ENCODE measurements around the gene GPN2. TPM values are rescaled to one million over a fixed set of nuclear protein-coding genes. Genes with fewer than 3 reads are reported as not detected.
A peak's percentile ranks its signal among the peaks of the same experiment; 100 is the strongest.

Gene GPN2
- total and polyA plus RNA-seq, 7 experiments from 2014 or later: 9.1 to 50.6 (median 31.8) TPM

DNA sequence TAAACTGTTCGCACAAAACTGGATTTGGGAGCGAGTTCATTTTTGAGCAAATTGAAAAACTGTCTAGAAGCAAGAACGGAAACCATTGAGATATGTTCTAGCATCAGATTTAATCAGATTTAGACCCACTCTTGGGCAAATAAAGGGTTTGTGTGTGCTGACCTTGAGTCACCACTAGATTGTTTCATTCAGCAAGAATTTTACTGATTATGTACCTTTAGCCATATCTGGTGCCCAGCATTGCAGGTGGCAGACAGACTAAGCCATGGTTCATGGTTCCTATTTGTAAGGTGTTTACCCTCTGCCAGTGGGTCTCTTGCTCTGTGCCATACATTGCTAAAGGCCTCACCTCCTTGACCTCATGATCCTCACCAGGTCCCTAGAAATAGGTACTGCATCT lies 32.8 kb upstream of the GPN2 start:
- H3K27ac ChIP-seq (ENCODE audit: low read depth, low read length): peak overlapping the region; percentile 88
- intact Hi-C loops (cut with micrococcal nuclease): loop anchor here (5.0 kb wide), 3 partner anchors 849 to 1676 kb away; partner anchors contain the start of genes MED18 (in 1 of the 2), RSRP1 (in 1 of the 2) and STX12 (in 1 of the 2)
- DNase-seq (no peak), ATAC-seq (no peak)
- ChIA-PET POLR2A (interaction anchor here (1.0 to 3.0 kb wide), 2 partner anchors 10 to 23 kb away, joined by 3 to 25 read pairs; partner anchors contain the start of gene GPATCH3), CTCF (no interaction called here)
- peak overlapping the region in 7 of 9 donors; percentile 28 to 98 (median 93) for H3K27ac Mint-ChIP-seq
- peak overlapping the region; percentile 82 to 98 (median 94) for H3K4me3 Mint-ChIP-seq
- no peak overlapping the region for H3K4me3 ChIP-seq (ENCODE audit: low read length)
- H3K4me1 ChIP-seq (ENCODE audit: control insufficient read depth in 2 of 2, insufficient read depth in 2 of 2, low read length in 2 of 2): peaks cover 11 to 12% of the 10 kb centered on the region in 2 donors
- peaks cover 0 to 3% (median 0%) of the 10 kb centered on the region in 11 donors for H3K9me3 Mint-ChIP-seq
- peaks cover 15 to 49% (median 41%) of the 10 kb centered on the region in 7 donors for H3K4me1 Mint-ChIP-seq
- no peaks in the 10 kb centered on the region for H3K27me3 Mint-ChIP-seq
- no peaks in the 10 kb centered on the region for H3K9me3 ChIP-seq (ENCODE audit: control insufficient read depth in 2 of 3, low read length in 3 of 3)
- H3K27me3 ChIP-seq (ENCODE audit: control insufficient read depth in 2 of 2, insufficient read depth in 2 of 2, low read length in 2 of 2): no peaks in the 10 kb centered on the region
- peaks cover 0 to 16% (median 6%) of the 10 kb centered on the region in 5 donors for H3K36me3 Mint-ChIP-seq
- H3K36me3 ChIP-seq (ENCODE audit: control insufficient read depth in 2 of 3, insufficient read depth in 3 of 3, low read length in 3 of 3): peaks cover 0 to 32% (median 8%) of the 10 kb centered on the region in 3 experiments

DNA sequence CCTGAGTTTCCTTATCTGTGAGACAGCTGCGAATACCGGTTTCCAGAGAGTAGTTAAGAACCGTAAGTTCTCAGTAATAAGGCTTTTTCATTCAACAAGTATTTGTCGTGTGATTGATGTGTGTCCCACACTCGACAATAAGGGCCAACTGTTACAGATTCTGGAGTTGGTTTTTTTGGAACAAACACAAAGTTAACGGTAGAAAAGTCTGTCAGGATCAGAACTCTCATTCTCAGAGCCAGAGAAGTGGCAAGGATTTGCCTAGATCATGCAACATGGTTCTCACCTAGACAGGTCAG lies 32.3 kb upstream of the GPN2 start:
- ChIA-PET CTCF (no interaction called here), POLR2A (interaction anchor here (1.0 to 3.0 kb wide), 3 partner anchors 9 to 32 kb away, joined by 3 to 25 read pairs (median 8); partner anchors contain the start of genes GPATCH3 and GPN2)
- peak overlapping the region; percentile 88 for H3K27ac ChIP-seq (ENCODE audit: low read depth, low read length)
- intact Hi-C loops (cut with micrococcal nuclease): loop anchor here (5.0 kb wide), 3 partner anchors 850 to 1675 kb away; partner anchors contain the start of genes MED18 (in 1 of the 2), RSRP1 (in 1 of the 2) and STX12 (in 1 of the 2)
- no peaks in the 10 kb centered on the region for H3K27me3 ChIP-seq (ENCODE audit: control insufficient read depth in 2 of 2, insufficient read depth in 2 of 2, low read length in 2 of 2)
- Mint-ChIP-seq H3K27ac (peak overlapping the region in 7 of 9 donors; percentile 88 to 98 (median 96)), H3K36me3 (peaks cover 0 to 12% (median 5%) of the 10 kb centered on the region in 5 donors), H3K9me3 (peaks cover 0 to 3% (median 0%) of the 10 kb centered on the region in 11 donors), H3K4me1 (peaks cover 12 to 49% (median 37%) of the 10 kb centered on the region in 7 donors), H3K4me3 (peak overlapping the region; percentile 82 to 98 (median 94)), H3K27me3 (no peaks in the 10 kb centered on the region)
- no peak for DNase-seq
- H3K4me1 ChIP-seq (ENCODE audit: control insufficient read depth in 2 of 2, insufficient read depth in 2 of 2, low read length in 2 of 2): peaks cover 11 to 12% of the 10 kb centered on the region in 2 donors
- peak overlapping the region; percentile 79 for H3K4me3 ChIP-seq (ENCODE audit: low read length)
- H3K36me3 ChIP-seq (ENCODE audit: control insufficient read depth in 2 of 3, insufficient read depth in 3 of 3, low read length in 3 of 3): peaks cover 0 to 27% (median 8%) of the 10 kb centered on the region in 3 experiments
- H3K9me3 ChIP-seq (ENCODE audit: control insufficient read depth in 2 of 3, low read length in 3 of 3): no peaks in the 10 kb centered on the region
- ATAC-seq: no peak

- intact Hi-C loops (cut with micrococcal nuclease): loop anchor here (1.0 to 5.0 kb wide), 12 partner anchors 21 to 1674 kb away; partner anchors contain the start of genes GPATCH3 (in 2 of the 2), GPN2 (in 2 of the 2), WDTC1 (in 2 of the 2) and MED18 (in 1 of the 2)
- POLR2A ChIA-PET: interaction anchor here (0.7 to 3.0 kb wide), 6 partner anchors 9 to 568 kb away, joined by 3 to 25 read pairs (median 3); partner anchors contain the start of genes GPATCH3, GPN2 and WASF2
Measured at GRCh38 chr1:26921540-26922430, 31.7 kb upstream of the GPN2 start, which contains the start of gene NUDC. Gene NUDC, plus strand, starts transcription at chr1:26921743. Its CDS starts 106 bp downstream, at chr1:26921849.

DNA sequence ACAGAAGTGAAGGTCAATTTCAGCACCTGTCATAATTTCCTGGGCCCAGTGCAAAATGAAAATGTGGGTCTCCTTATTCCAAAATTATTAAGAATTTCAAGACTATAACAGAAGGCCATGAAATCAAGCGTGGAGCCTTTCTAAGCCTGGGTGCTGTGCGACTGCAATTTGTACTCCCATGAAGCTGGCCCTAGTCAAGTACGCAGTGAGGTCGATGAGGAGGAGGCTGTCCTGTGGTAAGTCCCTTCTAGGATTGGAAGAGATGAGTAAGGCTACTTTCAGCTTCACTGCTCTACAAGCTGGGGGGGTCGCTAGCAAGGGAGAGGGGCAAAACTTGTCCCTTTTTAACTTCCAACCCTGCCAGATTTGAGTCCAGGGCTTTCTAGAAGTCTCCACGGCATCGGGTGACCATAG lies 31.1 kb upstream of the GPN2 start:
- peak; percentile 54 for ATAC-seq
- peak overlapping the region; percentile 82 to 98 (median 94) for H3K4me3 Mint-ChIP-seq
- no peaks in the 10 kb centered on the region for H3K9me3 ChIP-seq (ENCODE audit: control insufficient read depth in 2 of 3, low read length in 3 of 3)
- ChIA-PET POLR2A (interaction anchor here (0.6 to 3.0 kb wide), 6 partner anchors 21 to 1673 kb away, joined by 3 to 25 read pairs (median 4); partner anchors contain the start of genes GPATCH3, GPN2 and WASF2), CTCF (interaction anchor here (0.5 to 1.1 kb wide), 5 partner anchors 22 to 638 kb away, joined by 3 to 8 read pairs (median 3); partner anchors contain the start of gene GPATCH3)
- H3K27me3 ChIP-seq (ENCODE audit: control insufficient read depth in 2 of 2, insufficient read depth in 2 of 2, low read length in 2 of 2): no peaks in the 10 kb centered on the region
- peaks cover 11 to 12% of the 10 kb centered on the region in 2 donors for H3K4me1 ChIP-seq (ENCODE audit: control insufficient read depth in 2 of 2, insufficient read depth in 2 of 2, low read length in 2 of 2)
- H3K27ac Mint-ChIP-seq: peak overlapping the region; percentile 88 to 98 (median 96)
- H3K4me3 ChIP-seq (ENCODE audit: low read length): peak overlapping the region; percentile 79
- no peak for DNase-seq
- H3K4me1 Mint-ChIP-seq: peaks cover 12 to 43% (median 33%) of the 10 kb centered on the region in 7 donors
- H3K27ac ChIP-seq (ENCODE audit: low read depth, low read length): peak overlapping the region; percentile 88
- peaks cover 0 to 1% (median 0%) of the 10 kb centered on the region in 11 donors for H3K9me3 Mint-ChIP-seq
- H3K27me3 Mint-ChIP-seq: no peaks in the 10 kb centered on the region
- H3K36me3 ChIP-seq (ENCODE audit: control insufficient read depth in 2 of 3, insufficient read depth in 3 of 3, low read length in 3 of 3): peaks cover 0 to 16% (median 3%) of the 10 kb centered on the region in 3 experiments
- peaks cover 0 to 8% (median 0%) of the 10 kb centered on the region in 5 donors for H3K36me3 Mint-ChIP-seq
- intact Hi-C loops (cut with micrococcal nuclease): loop anchor here (1.0 to 5.0 kb wide), 12 partner anchors 21 to 1674 kb away; partner anchors contain the start of genes GPATCH3 (in 2 of the 2), GPN2 (in 2 of the 2), WDTC1 (in 2 of the 2) and MED18 (in 1 of the 2)

More at GRCh38 chr1:26921540-26922430, 31.7 kb upstream of the GPN2 start, which contains the start of gene NUDC:
- peak; percentile 97 for ATAC-seq
- Histone ChIP-seq H3K4me3 (ENCODE audit: low read length) (peak within 1 kb of the TSS; percentile 79), H3K27ac (ENCODE audit: low read depth, low read length) (peak within 1 kb of the TSS; percentile 88), H3K9me3 (ENCODE audit: control insufficient read depth in 2 of 3, low read length in 3 of 3) (no peaks in the 10 kb centered on the region), H3K36me3 (ENCODE audit: control insufficient read depth in 2 of 3, insufficient read depth in 3 of 3, low read length in 3 of 3) (peaks cover 0 to 21% (median 5%) of the 10 kb centered on the region in 3 experiments), H3K4me1 (ENCODE audit: control insufficient read depth in 2 of 2, insufficient read depth in 2 of 2, low read length in 2 of 2) (peaks cover 11 to 12% of the 10 kb centered on the region in 2 donors), H3K27me3 (ENCODE audit: control insufficient read depth in 2 of 2, insufficient read depth in 2 of 2, low read length in 2 of 2) (no peaks in the 10 kb centered on the region)
- DNase-seq: peak; percentile 87 to 97 (median 95)
- peak within 1 kb of the TSS; percentile 88 to 98 (median 96) for H3K27ac Mint-ChIP-seq
- peak within 1 kb of the TSS; percentile 82 to 98 (median 94) for H3K4me3 Mint-ChIP-seq
- H3K27me3 Mint-ChIP-seq: no peaks in the 10 kb centered on the region
- CTCF ChIA-PET: interaction anchor here (0.5 to 0.6 kb wide), 3 partner anchors 113 to 637 kb away, joined by 3 to 8 read pairs (median 4); no protein-coding TSS in a partner anchor
- H3K4me1 Mint-ChIP-seq: peaks cover 12 to 46% (median 34%) of the 10 kb centered on the region in 7 donors
- H3K9me3 Mint-ChIP-seq: peaks cover 0 to 1% (median 0%) of the 10 kb centered on the region in 11 donors
- peaks cover 0 to 8% (median 2%) of the 10 kb centered on the region in 5 donors for H3K36me3 Mint-ChIP-seq

- intact Hi-C loops (cut with micrococcal nuclease): no loop called here
- Histone ChIP-seq H3K27me3 (ENCODE audit: control insufficient read depth in 2 of 2, insufficient read depth in 2 of 2, low read length in 2 of 2) (no peaks in the 10 kb centered on the region), H3K9me3 (ENCODE audit: control insufficient read depth in 2 of 3, low read length in 3 of 3) (no peaks in the 10 kb centered on the region), H3K36me3 (ENCODE audit: control insufficient read depth in 2 of 3, insufficient read depth in 3 of 3, low read length in 3 of 3) (no peaks in the 10 kb centered on the region), H3K4me1 (ENCODE audit: control insufficient read depth in 2 of 2, insufficient read depth in 2 of 2, low read length in 2 of 2) (no peaks in the 10 kb centered on the region), H3K27ac (ENCODE audit: low read depth, low read length) (no peak overlapping the region), H3K4me3 (ENCODE audit: low read length) (no peak overlapping the region)
- CTCF ChIA-PET: no interaction called here
- no peak overlapping the region for H3K4me3 Mint-ChIP-seq
- no peaks in the 10 kb centered on the region for H3K9me3 Mint-ChIP-seq
- no peak overlapping the region for H3K27ac Mint-ChIP-seq
- DNase-seq (no peak), ATAC-seq (no peak)
- H3K4me1 Mint-ChIP-seq: peaks cover 0 to 6% (median 2%) of the 10 kb centered on the region in 7 donors
- H3K36me3 Mint-ChIP-seq: no peaks in the 10 kb centered on the region
- peaks cover 0 to 3% (median 0%) of the 10 kb centered on the region in 5 donors for H3K27me3 Mint-ChIP-seq
- POLR2A ChIA-PET: interaction anchor here (1.0 to 1.3 kb wide), 2 partner anchors 9 to 15 kb away, joined by 3 read pairs; partner anchors contain the start of gene GPATCH3
Measured at GRCh38 chr1:26915204-26915842, 25.2 kb upstream of the GPN2 start.

Measured in naive thymus-derived CD4-positive, alpha-beta T cell (primary cell).